Suprapubic skin (tissue), 4 donors: ENCODE data around the gene SCUBE2. TPM values are rescaled to one million over a fixed set of nuclear protein-coding genes. Genes with fewer than 3 reads are reported as not detected.

Source experiments
- DNase-seq, 2 donors: peaks; one replicate each; pipeline ENCODE4 v3.0.0-alpha.2; 2019; ENCODE audit warnings: low spot score in 2 of 2
- H3K27ac ChIP-seq: fragments of 200-600 bp; sonication (generic); one replicate; pipeline ENCODE4 v1.5.1; 2019
- H3K27me3 ChIP-seq: fragments of 200-600 bp; sonication (generic); one replicate; pipeline ENCODE4 v1.5.1; 2019
- H3K36me3 ChIP-seq: fragments of 200-600 bp; sonication (generic); one replicate; pipeline ENCODE4 v1.5.1; 2019
- H3K4me1 ChIP-seq: fragments of 200-600 bp; sonication (generic); one replicate; pipeline ENCODE4 v1.5.1; 2019
- H3K4me3 ChIP-seq: fragments of 200-600 bp; sonication (generic); one replicate; pipeline ENCODE4 v1.5.1; 2019; ENCODE audit warnings: mild to moderate bottlenecking
- H3K9me3 ChIP-seq: fragments of 200-600 bp; sonication (generic); one replicate; pipeline ENCODE4 v1.5.1; 2019
- EP300 ChIP-seq: sonication (generic); formaldehyde crosslinking; IDR thresholded peaks from one replicate; pipeline ENCODE4 v1.6.1; 2017; ENCODE audit warnings: antibody characterized with exemption
- POLR2A ChIP-seq, 2 donors: fragments of 450-650 bp; IDR thresholded peaks; one replicate each; pipeline ENCODE4 v1.6.1; 2017; ENCODE audit warnings: antibody characterized with exemption in 2 of 2, mild to moderate bottlenecking in 2 of 2, moderate library complexity in 2 of 2
- POLR2AphosphoS5 ChIP-seq, 3 donors: sonication (generic); formaldehyde crosslinking; IDR thresholded peaks; one replicate each; pipeline ENCODE4 v1.6.1; 2017; ENCODE audit warnings: antibody characterized with exemption in 3 of 3
- WGBS: methylation state at CpG from one replicate; pipeline ENCODE4 v1.1.5; 2018; 5-methylcytosine and 5-hydroxymethylcytosine counted together
- total RNA-seq, 4 donors: library from RNA; depleted of rRNA; stranded (reverse); fragments of >200 nt; gene quantifications; one replicate each; pipeline ENCODE4 v1.1.0, GENCODE V29; 2016
- TF ChIP-seq, protein P1 (sequence below), 2 donors: fragments of 200-600 bp in 1 of 2; fragments of 450-650 bp in 1 of 2; sonication (generic) in 1 of 2; IDR thresholded peaks; one replicate each; pipeline ENCODE4 v1.5.1; 2016 to 2019; ENCODE audit warnings: antibody characterized with exemption in 2 of 2, mild to moderate bottlenecking in 1 of 2, moderate library complexity in 1 of 2

SCUBE2 gene
- total RNA-seq, 4 donors from 2014 or later, result 3.8 to 36.0 (median 24.1) TPM

DNA sequence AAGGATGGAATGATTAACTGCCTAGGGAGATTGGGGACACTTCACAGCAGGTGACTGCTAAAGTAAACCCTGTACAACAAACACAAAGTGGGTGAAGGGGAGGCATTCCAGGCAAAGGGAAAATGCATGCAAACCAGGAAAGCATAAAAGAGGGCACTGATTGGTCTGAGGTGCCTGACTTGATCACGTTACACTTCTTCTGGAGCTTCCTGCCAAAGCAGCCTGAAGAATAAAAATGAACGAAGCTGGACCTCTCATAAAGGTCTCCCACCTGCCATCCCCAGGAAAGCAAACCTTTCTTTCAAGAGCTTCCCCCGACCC is 46.7 kb upstream of the SCUBE2 start:
- Histone ChIP-seq H3K4me1 (peaks cover 30% of the 10 kb centered on the region), H3K36me3 (peaks cover 35% of the 10 kb centered on the region), H3K27ac (no peak overlapping the region), H3K4me3 (no peak overlapping the region), H3K9me3 (no peaks in the 10 kb centered on the region), H3K27me3 (no peaks in the 10 kb centered on the region)
- TF ChIP-seq POLR2AphosphoS5 (IDR thresholded peaks at IDR 0.05), result no peak
- TF ChIP-seq POLR2A (IDR thresholded peaks at IDR 0.05), result no peak
- TF ChIP-seq, protein P1, sequence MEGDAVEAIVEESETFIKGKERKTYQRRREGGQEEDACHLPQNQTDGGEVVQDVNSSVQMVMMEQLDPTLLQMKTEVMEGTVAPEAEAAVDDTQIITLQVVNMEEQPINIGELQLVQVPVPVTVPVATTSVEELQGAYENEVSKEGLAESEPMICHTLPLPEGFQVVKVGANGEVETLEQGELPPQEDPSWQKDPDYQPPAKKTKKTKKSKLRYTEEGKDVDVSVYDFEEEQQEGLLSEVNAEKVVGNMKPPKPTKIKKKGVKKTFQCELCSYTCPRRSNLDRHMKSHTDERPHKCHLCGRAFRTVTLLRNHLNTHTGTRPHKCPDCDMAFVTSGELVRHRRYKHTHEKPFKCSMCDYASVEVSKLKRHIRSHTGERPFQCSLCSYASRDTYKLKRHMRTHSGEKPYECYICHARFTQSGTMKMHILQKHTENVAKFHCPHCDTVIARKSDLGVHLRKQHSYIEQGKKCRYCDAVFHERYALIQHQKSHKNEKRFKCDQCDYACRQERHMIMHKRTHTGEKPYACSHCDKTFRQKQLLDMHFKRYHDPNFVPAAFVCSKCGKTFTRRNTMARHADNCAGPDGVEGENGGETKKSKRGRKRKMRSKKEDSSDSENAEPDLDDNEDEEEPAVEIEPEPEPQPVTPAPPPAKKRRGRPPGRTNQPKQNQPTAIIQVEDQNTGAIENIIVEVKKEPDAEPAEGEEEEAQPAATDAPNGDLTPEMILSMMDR (IDR thresholded peaks at IDR 0.05), result no peak
- no peak for TF ChIP-seq EP300
- DNase-seq, result no peak
- WGBS, result 83% methylated on average over 3 of the region's 3 CpGs

DNA sequence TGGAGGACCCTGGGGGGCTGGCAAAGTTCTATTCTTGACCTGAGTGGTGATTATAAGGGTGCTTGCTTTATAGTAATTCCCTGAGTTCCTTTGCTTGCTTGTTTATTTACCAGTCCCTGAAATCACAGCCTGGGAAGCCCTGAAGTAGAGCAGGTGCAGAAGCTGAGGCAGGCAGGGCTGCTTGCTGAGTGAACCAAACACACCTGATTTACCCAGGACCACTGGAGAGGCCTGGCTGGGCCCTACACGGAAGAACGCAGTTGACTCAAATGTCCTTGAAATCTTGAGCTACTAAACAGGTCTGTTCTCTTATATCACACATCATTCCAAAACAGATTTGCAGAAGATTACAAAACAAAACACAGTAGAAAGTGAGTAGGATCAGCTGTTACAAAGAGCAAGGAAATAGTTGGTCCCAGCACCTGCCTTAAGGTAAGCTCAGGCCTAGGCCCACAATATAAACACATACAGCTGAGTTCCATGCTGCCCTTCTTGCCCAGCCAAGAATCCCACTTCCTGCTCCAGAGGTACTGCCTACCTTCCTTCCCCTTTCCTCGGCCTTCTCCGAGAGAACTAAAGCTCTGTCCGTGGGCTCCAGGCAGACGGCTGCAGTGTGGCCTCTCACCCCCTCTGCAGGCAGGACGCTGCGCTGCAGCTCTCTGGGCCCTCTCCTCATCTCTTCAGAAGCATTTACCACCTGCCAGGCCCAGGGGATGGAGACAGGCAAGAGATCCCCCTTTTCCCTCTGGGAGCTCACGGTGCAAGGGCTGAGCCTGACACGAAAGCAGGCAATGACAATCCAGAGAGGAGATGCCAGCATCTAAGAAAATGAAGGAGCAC is 46.1 kb upstream of the SCUBE2 start:
- peak; percentile 79 to 84 for DNase-seq
- Histone ChIP-seq H3K36me3 (peaks cover 29% of the 10 kb centered on the region), H3K9me3 (no peaks in the 10 kb centered on the region), H3K27ac (no peak overlapping the region), H3K4me1 (peaks cover 30% of the 10 kb centered on the region), H3K27me3 (no peaks in the 10 kb centered on the region), H3K4me3 (no peak overlapping the region)
- WGBS, result 31% methylated on average over 8 of the region's 10 CpGs
- TF ChIP-seq, protein P1 (IDR thresholded peaks at IDR 0.05), result peak; percentile 70 to 97
- TF ChIP-seq POLR2AphosphoS5 (IDR thresholded peaks at IDR 0.05), result no peak

DNA sequence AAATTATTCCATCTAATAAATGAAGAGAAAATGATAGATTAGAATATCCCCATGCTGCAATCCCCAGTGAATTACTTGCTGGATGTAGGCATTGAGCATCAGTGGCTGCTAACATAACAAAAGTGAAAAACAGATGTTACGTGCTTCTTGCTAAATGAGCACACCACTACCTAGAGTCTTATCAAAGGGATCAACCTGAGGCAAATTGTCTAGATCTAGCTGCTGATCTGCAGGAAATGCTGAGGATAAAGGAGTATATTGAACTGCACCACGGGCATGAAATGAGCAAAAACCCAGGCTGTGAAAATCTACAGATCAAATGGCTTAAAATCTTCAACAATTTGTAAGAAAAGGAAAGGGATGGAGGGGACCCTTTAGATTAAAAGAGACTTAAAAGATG is 45.3 kb upstream of the SCUBE2 start:
- Histone ChIP-seq H3K36me3 (peaks cover 21% of the 10 kb centered on the region), H3K9me3 (no peaks in the 10 kb centered on the region), H3K4me3 (no peak overlapping the region), H3K4me1 (peaks cover 30% of the 10 kb centered on the region), H3K27ac (no peak overlapping the region), H3K27me3 (no peaks in the 10 kb centered on the region)
- no peak for DNase-seq
- TF ChIP-seq POLR2AphosphoS5 (IDR thresholded peaks at IDR 0.05), result no peak
- no peak for TF ChIP-seq EP300
- no peak for TF ChIP-seq POLR2A (IDR thresholded peaks at IDR 0.05)
- TF ChIP-seq, protein P1 (IDR thresholded peaks at IDR 0.05), result no peak
- WGBS, result 92% methylated on average over 2 of the region's 2 CpGs

DNA sequence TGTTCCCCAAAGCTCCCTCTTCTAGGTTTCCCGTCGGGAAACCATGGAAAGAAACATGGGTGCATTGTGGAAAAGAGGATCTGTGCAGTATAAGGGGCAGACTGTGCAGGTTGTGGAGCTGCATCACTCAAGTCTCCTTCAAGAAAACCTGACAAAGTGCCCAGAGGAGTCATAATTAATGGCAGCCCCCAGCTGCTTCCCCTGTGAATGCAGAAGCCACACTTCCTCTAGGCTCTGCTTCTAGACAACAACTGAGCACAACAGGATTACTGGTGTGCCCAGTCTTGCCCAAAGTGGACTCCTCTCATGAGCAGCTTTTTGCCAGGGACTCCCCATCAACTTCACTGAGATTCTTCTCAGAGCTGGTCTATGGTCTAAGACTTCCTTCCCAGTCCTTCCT is 42.6 kb upstream of the SCUBE2 start:
- TF ChIP-seq, protein P1 (IDR thresholded peaks at IDR 0.05), result no peak
- no peak for TF ChIP-seq EP300
- peaks cover under 1% of the 10 kb centered on the region for H3K36me3 ChIP-seq
- H3K4me3 ChIP-seq, result no peak overlapping the region
- peaks cover 17% of the 10 kb centered on the region for H3K4me1 ChIP-seq
- no peaks in the 10 kb centered on the region for H3K27me3 ChIP-seq
- no peak for DNase-seq
- H3K27ac ChIP-seq, result no peak overlapping the region
- no peaks in the 10 kb centered on the region for H3K9me3 ChIP-seq
- WGBS, result 100% methylated on average over 2 of the region's 2 CpGs

DNA sequence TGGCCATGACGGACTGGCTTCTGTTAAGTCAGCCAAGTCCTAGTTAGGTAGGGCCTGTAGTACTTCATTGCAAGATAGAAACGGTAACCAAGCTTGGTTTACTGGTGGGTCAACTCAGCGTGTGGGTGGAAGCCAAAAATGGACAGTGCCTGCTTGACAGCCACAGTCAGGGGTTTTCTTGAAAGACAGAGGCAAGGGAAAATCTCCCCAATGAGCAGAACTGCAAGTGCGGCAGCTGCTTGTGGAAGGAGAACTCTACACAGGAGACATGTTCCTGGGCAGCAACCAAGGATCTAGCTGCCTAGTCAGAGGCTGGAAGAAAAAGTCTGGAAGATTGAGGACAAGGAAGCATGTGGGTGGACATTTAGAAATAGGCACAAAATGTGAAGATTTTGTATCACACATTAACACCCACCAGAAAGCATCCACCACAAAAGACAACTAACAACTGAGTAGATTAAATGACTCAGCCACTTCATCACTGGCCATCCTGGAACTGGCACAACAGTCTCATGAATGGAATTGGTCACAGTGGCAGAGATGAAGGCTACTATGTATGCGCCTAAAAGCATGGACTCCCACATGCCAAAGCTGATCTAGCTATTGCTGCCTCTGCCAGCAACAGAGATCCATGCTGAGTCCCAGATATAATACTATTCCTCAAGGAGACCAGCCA is 40.9 kb upstream of the SCUBE2 start:
- no peak for TF ChIP-seq EP300
- no peak for TF ChIP-seq POLR2AphosphoS5 (IDR thresholded peaks at IDR 0.05)
- TF ChIP-seq POLR2A (IDR thresholded peaks at IDR 0.05), result no peak
- TF ChIP-seq, protein P1 (IDR thresholded peaks at IDR 0.05), result no peak
- H3K4me1 ChIP-seq, result peaks cover under 1% of the 10 kb centered on the region
- no peak overlapping the region for H3K27ac ChIP-seq
- no peak for DNase-seq
- H3K36me3 ChIP-seq, result no peaks in the 10 kb centered on the region
- no peaks in the 10 kb centered on the region for H3K27me3 ChIP-seq
- 96% methylated on average over 5 of the region's 5 CpGs for WGBS
- H3K4me3 ChIP-seq, result no peak overlapping the region
- H3K9me3 ChIP-seq, result no peaks in the 10 kb centered on the region
